ENCODE data around the gene LEF1. TPM values are rescaled to one million over a fixed set of nuclear protein-coding genes. Genes with fewer than 3 reads are reported as not detected.

Gene LEF1
- total and polyA plus RNA-seq, 2 of the 8 experiments (the other 6 are each of a cell fraction or from before 2014, with no cell fraction given): 2.6 to 5.2 TPM

GRCh38 chr4:108216510-108216909, 47.8 kb upstream of the LEF1 start (continued):
- TF ChIP-seq CHD7 (IDR thresholded peaks at IDR 0.05; ENCODE audit: insufficient replicate concordance, low read length) (no peak), JUND (IDR thresholded peaks at IDR 0.05; ENCODE audit: low read length) (no peak), YY1 (IDR thresholded peaks at IDR 0.05; ENCODE audit: low read depth, low read length) (no peak)

Data from H1 (cell line).